HL-60/S4 treated with phorbol 12-myristate 13-acetate at 8.2 ng/mL for 4 days and 3 days (cell line): ENCODE data around the gene TUBA3E.
"Not testable (repeated sequence)": the region's sequence is repeated elsewhere in the genome, so short reads cannot be mapped to it uniquely, and the experiment has no call there.

Experiments used
- in situ Hi-C: fragments of 300-500 bp; cut with MboI; formaldehyde crosslinking; loops from 2 replicates; pipeline ENCODE4 v1.15.0; 2022; ENCODE audit warnings: low sequenced_read_pairs

Gene TUBA3E

GRCh38 chr2:130198343-130198742 lies at the start of gene TUBA3E:
Gene TUBA3E (minus strand): TSS chr2:130198439. CDS start chr2:130198360, 79 bp downstream.
- in situ Hi-C loops = no loop called here

GRCh38 chr2:130246430-130246829 lies 48.2 kb upstream of the TUBA3E start:
- in situ Hi-C loops = no loop called here

- in situ Hi-C loops = no loop called here
These were observed 47.7 kb upstream of the TUBA3E start for GRCh38 chr2:130245976-130246375.

- in situ Hi-C loops = no loop called here
These were observed 45.1 kb upstream of the TUBA3E start for GRCh38 chr2:130243359-130243758.

- in situ Hi-C loops = no loop called here
These were observed 42.9 kb upstream of the TUBA3E start for GRCh38 chr2:130241041-130241707.

GRCh38 chr2:130239581-130239980 lies 41.3 kb upstream of the TUBA3E start:
- in situ Hi-C loops = not testable (repeated sequence)

- in situ Hi-C loops = not testable (repeated sequence)
These were observed 34.8 kb upstream of the TUBA3E start for GRCh38 chr2:130233066-130233465.

GRCh38 chr2:130231656-130232055 lies 33.4 kb upstream of the TUBA3E start:
- in situ Hi-C loops = no loop called here

- in situ Hi-C loops = not testable (repeated sequence)
These were observed 32.7 kb upstream of the TUBA3E start for GRCh38 chr2:130230907-130231306.

GRCh38 chr2:130230376-130230775 lies 32.1 kb upstream of the TUBA3E start:
- in situ Hi-C loops = not testable (repeated sequence)

- in situ Hi-C loops = not testable (repeated sequence)
These were observed 30.9 kb upstream of the TUBA3E start for GRCh38 chr2:130229161-130229510.

GRCh38 chr2:130228467-130229160 lies 30.4 kb upstream of the TUBA3E start:
- in situ Hi-C loops = not testable (repeated sequence)

GRCh38 chr2:130228005-130228404 lies 29.8 kb upstream of the TUBA3E start:
- in situ Hi-C loops = not testable (repeated sequence)

- in situ Hi-C loops = not testable (repeated sequence)
These were observed 24.3 kb upstream of the TUBA3E start for GRCh38 chr2:130222523-130222922.

- in situ Hi-C loops = not testable (repeated sequence)
These were observed 22.3 kb upstream of the TUBA3E start for GRCh38 chr2:130220505-130220904.

- in situ Hi-C loops = not testable (repeated sequence)
These were observed 20.9 kb upstream of the TUBA3E start for GRCh38 chr2:130219147-130219546.

- in situ Hi-C loops = not testable (repeated sequence)
These were observed 8.8 kb upstream of the TUBA3E start for GRCh38 chr2:130207051-130207450.

- in situ Hi-C loops = not testable (repeated sequence)
These were observed 4.9 kb upstream of the TUBA3E start for GRCh38 chr2:130203150-130203549.

- in situ Hi-C loops = not testable (repeated sequence)
These were observed 4.3 kb upstream of the TUBA3E start for GRCh38 chr2:130202518-130202917.

- in situ Hi-C loops = not testable (repeated sequence)
These were observed 2.2 kb downstream of the TUBA3E start for GRCh38 chr2:130196052-130196451.

GRCh38 chr2:130195089-130195635 lies 3.1 kb downstream of the TUBA3E start:
- in situ Hi-C loops = not testable (repeated sequence)

GRCh38 chr2:130193824-130194223 lies 4.4 kb downstream of the TUBA3E start:
- in situ Hi-C loops = not testable (repeated sequence)
